Thyroid gland (tissue), 4 donors: Measurements from ENCODE around the gene SLC26A6. TPM values are rescaled to one million over a fixed set of nuclear protein-coding genes. Genes with fewer than 3 reads are reported as not detected.
A peak's percentile ranks its signal among the peaks of the same experiment; 100 is the strongest.

Experiments
- DNase-seq, 2 donors: peaks; one replicate each; pipeline ENCODE4 v3.0.0-alpha.2; 2019
- H3K27ac ChIP-seq, 3 donors: fragments of 200-600 bp; sonication (generic); 1 replicate in 2 of 3; 2 replicates in 1 of 3; pipeline ENCODE4 v1.5.1; 2016 to 2019; ENCODE audit warnings: mild to moderate bottlenecking in 1 of 3, moderate library complexity in 1 of 3
- H3K27me3 ChIP-seq: fragments of 200-600 bp; sonication (generic); one replicate; pipeline ENCODE4 v1.5.1; 2019
- H3K36me3 ChIP-seq, 2 donors: fragments of 200-600 bp; sonication (generic); one replicate each; pipeline ENCODE4 v1.5.1; 2016 to 2019
- H3K4me1 ChIP-seq, 2 donors: fragments of 200-600 bp; sonication (generic); one replicate each; pipeline ENCODE4 v1.5.1; 2017 to 2019
- H3K4me3 ChIP-seq, 3 donors: fragments of 200-600 bp; sonication (generic); replicated peaks in 1 of 3; 1 replicate in 2 of 3; 2 replicates in 1 of 3; pipeline ENCODE4 v1.5.1; 2016; ENCODE audit warnings: mild to moderate bottlenecking in 1 of 3
- H3K9me3 ChIP-seq: fragments of 200-600 bp; sonication (generic); one replicate; pipeline ENCODE4 v1.5.1; 2017
- CTCF ChIP-seq, 6 experiments: fragments of 200-600 bp in 3 of 6; fragments of 450-650 bp in 3 of 6; sonication (generic) in 3 of 6; IDR thresholded peaks; one replicate each; pipeline ENCODE4 v1.5.1; 2016 to 2019; ENCODE audit warnings: antibody characterized with exemption in 6 of 6, mild to moderate bottlenecking in 2 of 6, inconsistent platforms in 1 of 6, moderate library complexity in 1 of 6
- POLR2A ChIP-seq, 2 donors: fragments of 450-650 bp; IDR thresholded peaks; one replicate each; pipeline ENCODE4 v1.6.1; 2017; ENCODE audit warnings: antibody characterized with exemption in 2 of 2, mild to moderate bottlenecking in 2 of 2, moderate library complexity in 1 of 2
- WGBS, 2 donors: methylation state at CpG; one replicate each; pipeline ENCODE4 v1.1.5; 2017; 5-methylcytosine and 5-hydroxymethylcytosine counted together
- intact Hi-C: fragments of 100-400 bp; cut with DNase I; formaldehyde crosslinking; loops from one replicate; pipeline ENCODE4 v1.15.1; 2023
- total RNA-seq, 4 donors: library from RNA; depleted of rRNA; stranded (reverse); fragments of >200 nt; gene quantifications; one replicate each; pipeline ENCODE4 v1.2.3, GENCODE V29; 2016

Gene SLC26A6
- total RNA-seq, 4 donors from 2014 or later: 7.5 to 19.1 (median 11.4) TPM

DNA sequence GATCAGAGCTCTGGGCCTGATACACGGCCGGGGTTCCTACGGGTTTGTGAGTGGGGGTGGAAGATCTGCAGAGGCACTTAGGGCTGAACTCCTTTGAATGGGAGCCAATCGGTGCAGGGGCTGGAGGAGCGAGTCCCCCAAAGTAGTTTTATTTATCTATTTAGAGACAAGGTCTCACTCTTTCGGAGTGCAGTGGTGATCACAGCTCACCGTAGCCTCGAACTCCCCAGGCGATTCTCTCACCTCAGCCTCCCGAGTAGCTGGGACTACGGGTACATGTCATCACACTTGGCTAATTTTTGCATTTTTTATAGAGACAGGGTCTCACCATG, 29.0 kb upstream of the SLC26A6 start:
- Histone ChIP-seq H3K27me3 (no peaks in the 10 kb centered on the region), H3K36me3 (no peaks in the 10 kb centered on the region), H3K27ac (peak overlapping the region in 2 of 3 donors; percentile 67 to 85), H3K9me3 (no peaks in the 10 kb centered on the region), H3K4me3 (peak overlapping the region in 1 of 3 donors; percentile 34), H3K4me1 (peaks cover 13 to 26% of the 10 kb centered on the region in 2 donors)
- WGBS, 2 donors: 52 to 59% methylated on average over 11 of the region's 11 CpGs
- intact Hi-C loops: no loop called here
- no peak for TF ChIP-seq CTCF (IDR thresholded peaks at IDR 0.05)
- no peak for TF ChIP-seq POLR2A (IDR thresholded peaks at IDR 0.05)
- no peak for DNase-seq

- WGBS, 2 donors: 1 to 2% methylated on average over 17 to 44 of the region's 66 CpGs
- peak; percentile 95 to 98 for DNase-seq
- TF ChIP-seq CTCF (IDR thresholded peaks at IDR 0.05): peak; percentile 48 to 82 (median 60)
- peak in 1 of 2 donors; percentile 70 for TF ChIP-seq POLR2A (IDR thresholded peaks at IDR 0.05)
- peaks cover 13 to 26% of the 10 kb centered on the region in 2 donors for H3K4me1 ChIP-seq
- H3K9me3 ChIP-seq: no peaks in the 10 kb centered on the region
- H3K4me3 ChIP-seq: peak overlapping the region; percentile 29 to 47 (median 34)
- H3K36me3 ChIP-seq: no peaks in the 10 kb centered on the region
- intact Hi-C loops: no loop called here
- H3K27me3 ChIP-seq: no peaks in the 10 kb centered on the region
- peak overlapping the region; percentile 51 to 85 (median 67) for H3K27ac ChIP-seq
Measured at GRCh38 chr3:48663489-48664312, 28.4 kb upstream of the SLC26A6 start.

DNA sequence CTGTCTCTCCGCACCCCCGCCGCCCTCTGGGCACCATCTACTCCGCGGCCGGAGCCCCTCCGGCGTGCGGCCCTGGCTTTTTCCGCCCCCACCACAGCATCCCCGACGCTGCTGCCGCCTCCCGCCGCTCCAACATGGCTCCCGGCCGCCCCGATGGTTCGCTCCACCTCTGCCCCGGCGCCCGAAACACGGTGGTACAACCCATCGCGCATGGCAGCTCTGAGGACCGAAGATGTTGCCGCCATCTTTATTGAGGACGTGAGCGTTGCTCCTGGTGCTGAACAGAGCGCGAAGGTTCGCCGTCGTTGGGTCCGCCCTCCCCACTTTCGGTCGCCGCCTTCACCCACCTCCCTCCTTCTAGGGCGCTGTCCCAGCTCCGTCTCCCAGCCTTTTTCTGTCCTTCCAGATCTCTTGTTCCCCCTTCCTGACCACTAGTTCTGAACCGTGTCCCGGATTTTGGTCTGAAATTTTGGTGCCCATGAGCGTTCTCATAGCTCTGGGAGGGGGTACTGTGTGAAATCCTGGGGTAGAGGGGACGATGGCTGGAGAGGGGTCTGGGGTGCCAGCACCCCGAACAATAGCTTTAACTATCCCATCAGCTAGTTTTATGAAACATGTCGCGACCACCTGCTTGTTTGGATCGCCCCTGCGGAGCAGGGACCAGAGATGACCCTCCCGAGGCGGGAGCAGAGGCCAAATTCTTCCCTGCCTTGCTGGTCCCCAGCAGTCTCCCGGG, 27.7 kb upstream of the SLC26A6 start, which contains the start of gene CELSR3:
CELSR3 (minus strand) TSS at position 134 of the 736 bp plus-strand sequence. CDS start 252 bp downstream, outside the sequence.
- H3K36me3 ChIP-seq: no peaks in the 10 kb centered on the region
- H3K27ac ChIP-seq: peak within 1 kb of the TSS; percentile 51 to 85 (median 67)
- intact Hi-C loops: no loop called here
- no peak for TF ChIP-seq CTCF (IDR thresholded peaks at IDR 0.05)
- TF ChIP-seq POLR2A (IDR thresholded peaks at IDR 0.05): peak in 1 of 2 donors; percentile 18
- peak; percentile 77 to 82 for DNase-seq
- 1 to 2% methylated on average over 22 to 35 of the region's 52 CpGs for WGBS, 2 donors
- no peaks in the 10 kb centered on the region for H3K27me3 ChIP-seq
- peaks cover 13 to 26% of the 10 kb centered on the region in 2 donors for H3K4me1 ChIP-seq
- no peaks in the 10 kb centered on the region for H3K9me3 ChIP-seq
- H3K4me3 ChIP-seq: peak within 1 kb of the TSS; percentile 29 to 47 (median 34)

DNA sequence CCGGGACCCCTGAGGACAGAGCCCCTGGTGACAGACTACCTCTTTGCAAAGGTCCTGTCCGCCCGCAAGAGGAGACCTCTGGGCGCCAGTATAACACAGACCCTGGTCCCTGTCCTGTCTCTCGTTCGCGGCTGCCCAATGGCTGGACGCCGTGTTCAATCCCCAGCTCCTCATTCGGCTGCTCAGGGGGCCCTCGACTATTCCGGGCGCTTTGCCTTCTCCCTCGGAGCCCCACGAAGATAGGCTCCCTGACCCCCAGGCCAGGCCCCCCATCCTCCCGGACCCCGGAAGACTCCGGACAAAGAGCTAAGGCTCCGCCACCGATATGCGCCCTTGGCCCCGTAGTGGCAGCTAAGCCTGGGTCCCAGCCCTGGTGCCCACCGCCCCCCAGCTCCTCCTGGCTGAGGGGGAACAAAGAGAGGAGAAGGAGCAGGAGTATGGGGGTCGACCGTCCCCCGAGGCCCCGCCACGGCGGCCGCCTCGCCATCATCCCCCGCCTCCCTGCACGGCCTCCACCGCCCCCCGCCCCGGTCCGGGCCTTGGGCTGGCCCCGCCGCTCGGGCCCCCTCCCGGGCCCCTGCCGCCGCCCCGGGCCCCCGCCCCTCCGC, 27.0 kb upstream of the SLC26A6 start:
- Histone ChIP-seq H3K4me3 (peak overlapping the region in 1 of 3 donors; percentile 34), H3K9me3 (no peaks in the 10 kb centered on the region), H3K36me3 (no peaks in the 10 kb centered on the region), H3K27me3 (no peaks in the 10 kb centered on the region), H3K27ac (no peak overlapping the region), H3K4me1 (peaks cover 13 to 26% of the 10 kb centered on the region in 2 donors)
- intact Hi-C loops: no loop called here
- TF ChIP-seq CTCF (IDR thresholded peaks at IDR 0.05) (no peak), POLR2A (IDR thresholded peaks at IDR 0.05) (no peak)
- DNase-seq: no peak
- WGBS, 2 donors: 1% methylated on average over 14 of the region's 46 CpGs; no CpG with 5 or more reads in 1 of the 2 donors
